NK-92 treated with Interleukin-12 subunit alpha and Interleukin-12 subunit beta, amount 100 ng/mL, for 24 hours (cell line): ENCODE results near the gene MVB12B.
"Not testable (repeated sequence)": the region's sequence is repeated elsewhere in the genome, so short reads cannot be mapped to it uniquely, and the experiment has no call there.

Experiments
- DNase-seq: peaks from one replicate; lab custom pipeline; 2025; lab: John Stamatoyannopoulos, UW

The MVB12B gene

GRCh38 chr9:126326228-126327005 lies at the start of gene MVB12B:
TSS of gene MVB12B (plus strand) at chr9:126326829. CDS start at chr9:126326930, 101 bp downstream.
- DNase-seq, result no peak

GRCh38 chr9:126283799-126284465 lies 42.7 kb upstream of the MVB12B start:
- DNase-seq, result no peak

- DNase-seq, result not testable (repeated sequence)
Observed at GRCh38 chr9:126285652-126286051, 41.0 kb upstream of the MVB12B start.

GRCh38 chr9:126287166-126287866 lies 39.3 kb upstream of the MVB12B start:
- DNase-seq, result no peak

GRCh38 chr9:126290871-126291270 lies 35.8 kb upstream of the MVB12B start:
- DNase-seq, result no peak

GRCh38 chr9:126291925-126292324 lies 34.7 kb upstream of the MVB12B start:
- DNase-seq, result no peak

GRCh38 chr9:126292736-126293521 lies 33.7 kb upstream of the MVB12B start:
- no peak for DNase-seq

GRCh38 chr9:126293522-126293889 lies 33.1 kb upstream of the MVB12B start:
- no peak for DNase-seq

GRCh38 chr9:126294331-126295081 lies 32.1 kb upstream of the MVB12B start:
- DNase-seq, result no peak

GRCh38 chr9:126295082-126295477 lies 31.5 kb upstream of the MVB12B start:
- no peak for DNase-seq

- DNase-seq, result no peak
Observed at GRCh38 chr9:126295516-126295915, 31.1 kb upstream of the MVB12B start.

GRCh38 chr9:126295936-126296600 lies 30.6 kb upstream of the MVB12B start:
- DNase-seq, result no peak

GRCh38 chr9:126296687-126297086 lies 29.9 kb upstream of the MVB12B start:
- no peak for DNase-seq

GRCh38 chr9:126297661-126298060 lies 29.0 kb upstream of the MVB12B start:
- DNase-seq, result no peak

- no peak for DNase-seq
Observed at GRCh38 chr9:126298063-126298801, 28.4 kb upstream of the MVB12B start.

GRCh38 chr9:126299706-126300276 lies 26.8 kb upstream of the MVB12B start:
- DNase-seq, result no peak

GRCh38 chr9:126301196-126301595 lies 25.4 kb upstream of the MVB12B start:
- DNase-seq, result no peak

- no peak for DNase-seq
Observed at GRCh38 chr9:126301985-126302603, 24.5 kb upstream of the MVB12B start.

- DNase-seq, result no peak
Observed at GRCh38 chr9:126302730-126303129, 23.9 kb upstream of the MVB12B start.
